Measurements from ENCODE around the gene NPR3. TPM values are rescaled to one million over a fixed set of nuclear protein-coding genes. Genes with fewer than 3 reads are reported as not detected.

NPR3 gene
- total RNA-seq, 2 donors from 2014 or later, result 25.7 to 34.3 TPM

DNA sequence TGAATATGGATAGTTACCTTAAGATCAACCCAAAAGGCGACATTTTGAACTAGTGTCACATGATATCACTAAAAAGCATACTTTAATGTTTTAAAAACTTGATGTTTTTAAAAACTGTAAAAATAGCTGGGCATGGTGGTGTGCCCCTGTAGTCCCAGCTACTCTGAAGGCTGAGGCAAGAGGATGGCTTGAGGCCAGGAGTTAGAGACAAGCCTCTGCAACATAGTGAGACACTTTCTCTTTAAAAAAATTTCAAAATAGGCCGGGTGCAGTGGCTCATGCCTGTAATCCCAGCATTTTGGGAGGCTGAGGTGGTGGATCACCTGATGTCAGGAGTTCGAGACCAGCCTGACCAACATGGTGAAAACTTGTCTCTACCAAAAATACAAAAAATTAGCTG is 129.5 kb downstream of the NPR3 start:
- Histone ChIP-seq H3K27ac (peak overlapping the region in 1 of 2 donors; percentile 69), H3K9me3 (no peaks in the 10 kb centered on the region)
- peak; percentile 46 for ATAC-seq (ENCODE audit: insufficient number of reproducible peaks, low FRiP score, low read depth)

More for the DNA sequence above, 129.5 kb downstream of the NPR3 start:
- TF ChIP-seq CTCF (IDR thresholded peaks at IDR 0.05), result no peak
- Histone ChIP-seq H3K27me3 (replicated peaks; ENCODE audit: insufficient read depth) (no peaks in the 10 kb centered on the region), H3K36me3 (no peaks in the 10 kb centered on the region), H3K4me3 (no peak overlapping the region), H3K4me1 (ENCODE audit: control insufficient read depth in 1 of 2, low read depth in 2 of 2) (peaks cover 12 to 34% of the 10 kb centered on the region in 2 donors)
- no peak for DNase-seq (ENCODE audit: low spot score)

Other genes with a start within 250 kb of the NPR3 start
- gene SUB1, start 125.8 kb upstream of the NPR3 start, total RNA-seq, result 100 to 1,000 TPM in 1 of 2 donors, 10 to 100 TPM in 1; 91.1 to 130 TPM

Measured in thoracic aorta (tissue), 2 donors.